ENCODE data around the gene CSTB. TPM values are rescaled to one million over a fixed set of nuclear protein-coding genes. Genes with fewer than 3 reads are reported as not detected.
A peak's percentile ranks its signal among the peaks of the same experiment; 100 is the strongest.

The CSTB gene
- total and polyA plus RNA-seq, 8 donors: 7.4 to 35.6 (median 14.1) TPM

GRCh38 chr21:43793243-43793642 lies 17.1 kb upstream of the CSTB start:
- H3K4me1 ChIP-seq: peaks cover 0 to 15% (median 5%) of the 10 kb centered on the region in 3 donors
- H3K36me3 ChIP-seq: peaks cover 6 to 38% (median 7%) of the 10 kb centered on the region in 3 donors
- DNase-seq: no peak
- no peaks in the 10 kb centered on the region for H3K27me3 ChIP-seq
- H3K9me3 ChIP-seq: no peaks in the 10 kb centered on the region
- intact Hi-C loops (cut with DNase I): no loop called here
- no peak overlapping the region for H3K27ac ChIP-seq
- ATAC-seq: no peak
- no peak for FAIRE-seq
- H3K4me3 ChIP-seq: no peak overlapping the region
- TF ChIP-seq CTCF (IDR thresholded peaks at IDR 0.05): no peak
- WGBS, 2 donors: 94% methylated on average over 16 of the region's 16 CpGs

GRCh38 chr21:43792406-43792805 lies 16.3 kb upstream of the CSTB start:
- ATAC-seq: no peak
- H3K27me3 ChIP-seq: no peaks in the 10 kb centered on the region
- no peak overlapping the region for H3K4me3 ChIP-seq
- H3K4me1 ChIP-seq: peaks cover 0 to 15% (median 5%) of the 10 kb centered on the region in 3 donors
- no peak for TF ChIP-seq CTCF (IDR thresholded peaks at IDR 0.05)
- no peak for DNase-seq
- H3K36me3 ChIP-seq: peaks cover 6 to 30% (median 7%) of the 10 kb centered on the region in 3 donors
- H3K27ac ChIP-seq: no peak overlapping the region
- 86 to 96% methylated on average over 8 of the region's 8 CpGs for WGBS, 2 donors
- no peaks in the 10 kb centered on the region for H3K9me3 ChIP-seq
- intact Hi-C loops (cut with DNase I): no loop called here
- no peak for FAIRE-seq

- Histone ChIP-seq H3K4me1 (peaks cover 0 to 15% (median 5%) of the 10 kb centered on the region in 3 donors), H3K27me3 (no peaks in the 10 kb centered on the region), H3K27ac (peak overlapping the region in 1 of 4 donors; percentile 35), H3K36me3 (peaks cover 6 to 17% (median 7%) of the 10 kb centered on the region in 3 donors), H3K9me3 (no peaks in the 10 kb centered on the region), H3K4me3 (peak overlapping the region; percentile 82 to 95 (median 88))
- WGBS, 2 donors: 7 to 10% methylated on average over 13 of the region's 13 CpGs
- ATAC-seq (no peak), DNase-seq (peak in 1 of 6 donors; percentile 29), FAIRE-seq (no peak)
- intact Hi-C loops (cut with DNase I): no loop called here
- no peak for TF ChIP-seq CTCF (IDR thresholded peaks at IDR 0.05)
Measured at GRCh38 chr21:43790010-43790524, 14.0 kb upstream of the CSTB start.

- intact Hi-C loops (cut with DNase I): no loop called here
- Histone ChIP-seq H3K9me3 (no peaks in the 10 kb centered on the region), H3K4me3 (peak within 1 kb of the TSS; percentile 82 to 95 (median 88)), H3K27me3 (no peaks in the 10 kb centered on the region), H3K27ac (peak within 1 kb of the TSS; percentile 55 to 92 (median 78)), H3K4me1 (peaks cover 0 to 15% (median 5%) of the 10 kb centered on the region in 3 donors), H3K36me3 (peaks cover 6 to 17% (median 7%) of the 10 kb centered on the region in 3 donors)
- WGBS, 2 donors: 0% methylated on average over 57 to 83 of the region's 83 CpGs
- FAIRE-seq: no peak
- DNase-seq: peak; percentile 84 to 99 (median 96)
- peak; percentile 94 to 99 (median 96) for ATAC-seq
- peak; percentile 99 to 100 (median 100) for TF ChIP-seq CTCF (IDR thresholded peaks at IDR 0.05)
Measured at GRCh38 chr21:43789276-43790009, 13.3 kb upstream of the CSTB start, which contains the start of gene RRP1. RRP1 (plus strand) TSS chr21:43789577; CDS start chr21:43789630, 53 bp downstream.
